Central memory CD8-positive, alpha-beta T cell (primary cell): ENCODE data around the gene RGS10.

Source experiments
- ATAC-seq: fragments of 150-1000 bp; cut with Tn5 transposase; replicated peaks from 2 replicates; pipeline ENCODE4 v1.10.0; 2022; ENCODE audit warnings: mild to moderate bottlenecking, moderate FRiP score, moderate number of reproducible peaks; ENCODE audit not compliant: poor library complexity, severe bottlenecking; ENCODE audit errors: extremely low read depth
- DNase-seq, 2 donors: peaks; one replicate each; pipeline ENCODE4 v3.0.0; 2021; ENCODE audit warnings: low spot score in 2 of 2
- H3K27ac Mint-ChIP-seq: one replicate; pipeline ENCODE4 v1.8.0; 2022; ENCODE audit warnings: low read depth, mild to moderate bottlenecking, moderate library complexity, mixed read lengths
- H3K27me3 Mint-ChIP-seq: one replicate; pipeline ENCODE4 v1.8.0; 2022; ENCODE audit warnings: mixed read lengths
- H3K36me3 Mint-ChIP-seq: one replicate; pipeline ENCODE4 v1.8.0; 2022; ENCODE audit warnings: mild to moderate bottlenecking, moderate library complexity, mixed read lengths; ENCODE audit not compliant: insufficient read depth
- H3K4me1 Mint-ChIP-seq: one replicate; pipeline ENCODE4 v1.8.0; 2022; ENCODE audit warnings: mixed read lengths
- H3K4me3 Mint-ChIP-seq: one replicate; pipeline ENCODE4 v1.8.0; 2022; ENCODE audit warnings: mild to moderate bottlenecking, moderate library complexity, mixed read lengths
- H3K9me3 Mint-ChIP-seq: one replicate; pipeline ENCODE4 v1.8.0; 2022; ENCODE audit warnings: mixed read lengths

RGS10 gene

GRCh38 chr10:119454316-119454715, 88.2 kb downstream of the RGS10 start:
- no peak overlapping the region for H3K27ac Mint-ChIP-seq
- H3K27me3 Mint-ChIP-seq, result no peaks in the 10 kb centered on the region
- no peak overlapping the region for H3K4me3 Mint-ChIP-seq
- ATAC-seq (no peak), DNase-seq (no peak)
- no peaks in the 10 kb centered on the region for H3K4me1 Mint-ChIP-seq
- H3K36me3 Mint-ChIP-seq, result peaks cover 7% of the 10 kb centered on the region
- H3K9me3 Mint-ChIP-seq, result no peaks in the 10 kb centered on the region

- no peak overlapping the region for H3K27ac Mint-ChIP-seq
- no peaks in the 10 kb centered on the region for H3K9me3 Mint-ChIP-seq
- no peaks in the 10 kb centered on the region for H3K27me3 Mint-ChIP-seq
These were observed 89.2 kb downstream of the RGS10 start for GRCh38 chr10:119453313-119453712.

GRCh38 chr10:119452396-119452795, 90.1 kb downstream of the RGS10 start:
- H3K9me3 Mint-ChIP-seq, result no peaks in the 10 kb centered on the region
- no peaks in the 10 kb centered on the region for H3K4me1 Mint-ChIP-seq
- H3K36me3 Mint-ChIP-seq, result peaks cover 7% of the 10 kb centered on the region
- DNase-seq (no peak), ATAC-seq (no peak)
- H3K27me3 Mint-ChIP-seq, result no peaks in the 10 kb centered on the region
- H3K4me3 Mint-ChIP-seq, result no peak overlapping the region
- no peak overlapping the region for H3K27ac Mint-ChIP-seq

More at GRCh38 chr10:119453313-119453712, 89.2 kb downstream of the RGS10 start:
- DNase-seq (no peak), ATAC-seq (no peak)
- no peak overlapping the region for H3K4me3 Mint-ChIP-seq
- H3K36me3 Mint-ChIP-seq, result peaks cover 8% of the 10 kb centered on the region
- H3K4me1 Mint-ChIP-seq, result no peaks in the 10 kb centered on the region

- Mint-ChIP-seq H3K27ac (no peak overlapping the region), H3K4me1 (no peaks in the 10 kb centered on the region), H3K36me3 (peaks cover 7% of the 10 kb centered on the region), H3K27me3 (no peaks in the 10 kb centered on the region), H3K4me3 (no peak overlapping the region), H3K9me3 (no peaks in the 10 kb centered on the region)
- no peak for ATAC-seq
- no peak for DNase-seq
These were observed 91.1 kb downstream of the RGS10 start for GRCh38 chr10:119451300-119451896.

- no peaks in the 10 kb centered on the region for H3K27me3 Mint-ChIP-seq
- DNase-seq (no peak), ATAC-seq (no peak)
- H3K27ac Mint-ChIP-seq, result no peak overlapping the region
- peaks cover 5% of the 10 kb centered on the region for H3K4me1 Mint-ChIP-seq
- H3K9me3 Mint-ChIP-seq, result no peaks in the 10 kb centered on the region
- peaks cover 7% of the 10 kb centered on the region for H3K36me3 Mint-ChIP-seq
- H3K4me3 Mint-ChIP-seq, result no peak overlapping the region
These were observed 91.8 kb downstream of the RGS10 start for GRCh38 chr10:119450606-119451299.
